Measurements from ENCODE around the gene TRIM46. TPM values are rescaled to one million over a fixed set of nuclear protein-coding genes. Genes with fewer than 3 reads are reported as not detected.
A peak's percentile ranks its signal among the peaks of the same experiment; 100 is the strongest.

Gene TRIM46
- total and polyA plus RNA-seq, 7 donors: 0.16 to 3.0 (median 0.64) TPM; not detected in 1

GRCh38 chr1:155196103-155196892 lies 22.6 kb downstream of the TRIM46 start:
- Histone ChIP-seq H3K27me3 (no peaks in the 10 kb centered on the region), H3K27ac (peak overlapping the region; percentile 90 to 97 (median 92)), H3K4me3 (no peak overlapping the region), H3K4me1 (peaks cover 0 to 42% (median 36%) of the 10 kb centered on the region in 4 donors), H3K9me3 (no peaks in the 10 kb centered on the region), H3K36me3 (peaks cover 0 to 40% (median 10%) of the 10 kb centered on the region in 4 donors)
- intact Hi-C loops (cut with DNase I): no loop called here
- TF ChIP-seq POLR2A (IDR thresholded peaks at IDR 0.05): no peak
- 87 to 88% methylated on average over 6 of the region's 6 CpGs for WGBS, 2 donors
- no peak for DNase-seq

GRCh38 chr1:155196893-155197638 lies 23.4 kb downstream of the TRIM46 start:
- TF ChIP-seq EP300 (IDR thresholded peaks at IDR 0.05): no peak
- no peak for TF ChIP-seq POLR2A (IDR thresholded peaks at IDR 0.05)
- TF ChIP-seq POLR2AphosphoS5 (IDR thresholded peaks at IDR 0.05): no peak
- TF ChIP-seq, protein P1, sequence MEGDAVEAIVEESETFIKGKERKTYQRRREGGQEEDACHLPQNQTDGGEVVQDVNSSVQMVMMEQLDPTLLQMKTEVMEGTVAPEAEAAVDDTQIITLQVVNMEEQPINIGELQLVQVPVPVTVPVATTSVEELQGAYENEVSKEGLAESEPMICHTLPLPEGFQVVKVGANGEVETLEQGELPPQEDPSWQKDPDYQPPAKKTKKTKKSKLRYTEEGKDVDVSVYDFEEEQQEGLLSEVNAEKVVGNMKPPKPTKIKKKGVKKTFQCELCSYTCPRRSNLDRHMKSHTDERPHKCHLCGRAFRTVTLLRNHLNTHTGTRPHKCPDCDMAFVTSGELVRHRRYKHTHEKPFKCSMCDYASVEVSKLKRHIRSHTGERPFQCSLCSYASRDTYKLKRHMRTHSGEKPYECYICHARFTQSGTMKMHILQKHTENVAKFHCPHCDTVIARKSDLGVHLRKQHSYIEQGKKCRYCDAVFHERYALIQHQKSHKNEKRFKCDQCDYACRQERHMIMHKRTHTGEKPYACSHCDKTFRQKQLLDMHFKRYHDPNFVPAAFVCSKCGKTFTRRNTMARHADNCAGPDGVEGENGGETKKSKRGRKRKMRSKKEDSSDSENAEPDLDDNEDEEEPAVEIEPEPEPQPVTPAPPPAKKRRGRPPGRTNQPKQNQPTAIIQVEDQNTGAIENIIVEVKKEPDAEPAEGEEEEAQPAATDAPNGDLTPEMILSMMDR (IDR thresholded peaks at IDR 0.05): no peak
- Histone ChIP-seq H3K4me1 (peaks cover 0 to 40% (median 36%) of the 10 kb centered on the region in 4 donors), H3K27me3 (no peaks in the 10 kb centered on the region), H3K27ac (no peak overlapping the region), H3K36me3 (peaks cover 0 to 48% (median 12%) of the 10 kb centered on the region in 4 donors), H3K4me3 (no peak overlapping the region), H3K9me3 (no peaks in the 10 kb centered on the region)
- intact Hi-C loops (cut with DNase I): no loop called here
- 93% methylated on average over 20 of the region's 20 CpGs for WGBS, 2 donors
- DNase-seq: peak; percentile 62

GRCh38 chr1:155197901-155198546 lies 24.4 kb downstream of the TRIM46 start:
- DNase-seq: no peak
- Histone ChIP-seq H3K4me3 (no peak overlapping the region), H3K4me1 (peaks cover 0 to 31% (median 28%) of the 10 kb centered on the region in 4 donors), H3K27ac (no peak overlapping the region), H3K9me3 (no peaks in the 10 kb centered on the region), H3K36me3 (peaks cover 0 to 51% (median 14%) of the 10 kb centered on the region in 4 donors), H3K27me3 (no peaks in the 10 kb centered on the region)
- WGBS, 2 donors: 94% methylated on average over 15 of the region's 15 CpGs
- intact Hi-C loops (cut with DNase I): no loop called here
- TF ChIP-seq POLR2A (IDR thresholded peaks at IDR 0.05): no peak
- no peak for TF ChIP-seq EP300 (IDR thresholded peaks at IDR 0.05)

DNA sequence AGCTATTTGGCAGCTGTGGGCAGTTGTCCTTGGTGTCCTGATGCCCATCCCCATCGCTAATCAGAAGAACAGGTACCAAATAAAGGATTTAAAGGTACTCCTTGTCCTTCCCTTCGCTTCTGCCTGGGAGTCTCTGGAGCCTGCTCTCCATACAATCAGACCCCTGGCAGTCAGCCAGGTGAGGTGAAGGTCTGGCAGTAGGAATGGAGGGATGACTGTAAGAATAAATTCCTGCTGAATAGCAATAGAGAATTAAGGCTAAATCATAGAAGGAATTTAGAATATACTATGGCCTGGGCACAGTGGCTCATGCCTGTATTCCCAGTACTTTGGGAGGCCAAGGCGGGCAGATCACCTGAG lies 24.9 kb downstream of the TRIM46 start:
- 96 to 98% methylated on average over 3 of the region's 3 CpGs for WGBS, 2 donors
- Histone ChIP-seq H3K36me3 (peaks cover 0 to 51% (median 14%) of the 10 kb centered on the region in 4 donors), H3K27me3 (no peaks in the 10 kb centered on the region), H3K9me3 (no peaks in the 10 kb centered on the region), H3K4me1 (peaks cover 0 to 28% (median 23%) of the 10 kb centered on the region in 4 donors), H3K27ac (no peak overlapping the region), H3K4me3 (no peak overlapping the region)
- TF ChIP-seq EP300 (IDR thresholded peaks at IDR 0.05): no peak
- TF ChIP-seq POLR2AphosphoS5 (IDR thresholded peaks at IDR 0.05): no peak
- TF ChIP-seq POLR2A (IDR thresholded peaks at IDR 0.05): no peak
- TF ChIP-seq, protein P1 (IDR thresholded peaks at IDR 0.05): no peak
- no peak for DNase-seq
- intact Hi-C loops (cut with DNase I): no loop called here

- no peak overlapping the region for H3K4me3 ChIP-seq
- no peak overlapping the region for H3K27ac ChIP-seq
- no peaks in the 10 kb centered on the region for H3K27me3 ChIP-seq
- DNase-seq: no peak
- H3K9me3 ChIP-seq: no peaks in the 10 kb centered on the region
- intact Hi-C loops (cut with DNase I): no loop called here
- TF ChIP-seq POLR2A (IDR thresholded peaks at IDR 0.05): no peak
- TF ChIP-seq, protein P1 (IDR thresholded peaks at IDR 0.05): no peak
- no peak for TF ChIP-seq POLR2AphosphoS5 (IDR thresholded peaks at IDR 0.05)
- no peak for TF ChIP-seq EP300 (IDR thresholded peaks at IDR 0.05)
- peaks cover 0 to 51% (median 14%) of the 10 kb centered on the region in 4 donors for H3K36me3 ChIP-seq
- H3K4me1 ChIP-seq: peaks cover 0 to 17% (median 12%) of the 10 kb centered on the region in 4 donors
- WGBS, 2 donors: 89 to 90% methylated on average over 4 of the region's 4 CpGs
Measured at GRCh38 chr1:155199792-155200191, 26.1 kb downstream of the TRIM46 start.

Measured in sigmoid colon (tissue), 7 donors.